Skeletal muscle satellite cell (primary cell): ENCODE measurements around the gene DGKD.

Source experiments
- H3K27me3 ChIP-seq: 2 replicates; pipeline ENCODE4 v1.7.0; 2013; ENCODE audit warnings: low read length; ENCODE audit not compliant: control insufficient read depth, insufficient read depth
- H3K36me3 ChIP-seq: 2 replicates; pipeline ENCODE4 v1.7.0; 2013; ENCODE audit warnings: mild to moderate bottlenecking, control low read depth, low read length; ENCODE audit not compliant: insufficient read depth
- H3K4me1 ChIP-seq: 2 replicates; pipeline ENCODE4 v1.7.0; 2013; ENCODE audit warnings: low read length; ENCODE audit not compliant: control insufficient read depth, insufficient read depth
- H3K4me2 ChIP-seq: 2 replicates; pipeline ENCODE4 v1.7.0; 2013; ENCODE audit warnings: mild to moderate bottlenecking, low read length
- H3K4me3 ChIP-seq: 2 replicates; pipeline ENCODE4 v1.7.0; 2013; ENCODE audit warnings: low read length
- H3K9ac ChIP-seq: 2 replicates; pipeline ENCODE4 v1.7.0; 2013; ENCODE audit warnings: mild to moderate bottlenecking, low read depth, low read length, moderate library complexity
- H3K9me3 ChIP-seq: replicated peaks from 2 replicates; pipeline ENCODE4 v1.7.0; 2013; ENCODE audit warnings: mild to moderate bottlenecking, control low read depth, low read length

The DGKD gene

GRCh38 chr2:233471291-233472035 is 117.2 kb downstream of the DGKD start:
- no peaks in the 10 kb centered on the region for H3K9me3 ChIP-seq
- H3K4me1 ChIP-seq = peaks cover 7% of the 10 kb centered on the region
- H3K27me3 ChIP-seq = no peaks in the 10 kb centered on the region
- peaks cover 15% of the 10 kb centered on the region for H3K36me3 ChIP-seq
- H3K9ac ChIP-seq = no peak overlapping the region
- H3K4me2 ChIP-seq = no peak overlapping the region
- H3K4me3 ChIP-seq = no peak overlapping the region

- Histone ChIP-seq H3K4me2 (no peak overlapping the region), H3K4me1 (peaks cover 7% of the 10 kb centered on the region), H3K9me3 (no peaks in the 10 kb centered on the region), H3K4me3 (no peak overlapping the region), H3K27me3 (no peaks in the 10 kb centered on the region), H3K9ac (no peak overlapping the region), H3K36me3 (peaks cover 20% of the 10 kb centered on the region)
These were observed 119.1 kb downstream of the DGKD start for GRCh38 chr2:233473386-233473791.

GRCh38 chr2:233473878-233474277 is 119.6 kb downstream of the DGKD start:
- no peaks in the 10 kb centered on the region for H3K27me3 ChIP-seq
- H3K9me3 ChIP-seq = no peaks in the 10 kb centered on the region
- no peak overlapping the region for H3K4me2 ChIP-seq
- no peak overlapping the region for H3K9ac ChIP-seq
- H3K4me1 ChIP-seq = peaks cover 7% of the 10 kb centered on the region
- H3K4me3 ChIP-seq = no peak overlapping the region
- peaks cover 16% of the 10 kb centered on the region for H3K36me3 ChIP-seq

- Histone ChIP-seq H3K9ac (no peak overlapping the region), H3K9me3 (no peaks in the 10 kb centered on the region), H3K4me3 (no peak overlapping the region), H3K4me2 (no peak overlapping the region), H3K36me3 (peaks cover 14% of the 10 kb centered on the region), H3K27me3 (no peaks in the 10 kb centered on the region), H3K4me1 (peaks cover 6% of the 10 kb centered on the region)
These were observed 120.2 kb downstream of the DGKD start for GRCh38 chr2:233474308-233475160.

- no peaks in the 10 kb centered on the region for H3K27me3 ChIP-seq
- H3K4me3 ChIP-seq = no peak overlapping the region
- H3K9me3 ChIP-seq = no peaks in the 10 kb centered on the region
- H3K36me3 ChIP-seq = peaks cover 23% of the 10 kb centered on the region
- H3K4me1 ChIP-seq = no peaks in the 10 kb centered on the region
- H3K4me2 ChIP-seq = no peak overlapping the region
- no peak overlapping the region for H3K9ac ChIP-seq
These were observed 121.7 kb downstream of the DGKD start for GRCh38 chr2:233476063-233476410.

- no peak overlapping the region for H3K4me3 ChIP-seq
- peaks cover 30% of the 10 kb centered on the region for H3K36me3 ChIP-seq
- H3K9me3 ChIP-seq = no peaks in the 10 kb centered on the region
- no peaks in the 10 kb centered on the region for H3K27me3 ChIP-seq
- no peak overlapping the region for H3K4me2 ChIP-seq
- H3K4me1 ChIP-seq = no peaks in the 10 kb centered on the region
- no peak overlapping the region for H3K9ac ChIP-seq
These were observed 122.6 kb downstream of the DGKD start for GRCh38 chr2:233476651-233477547.

- Histone ChIP-seq H3K4me3 (no peak overlapping the region), H3K9me3 (no peaks in the 10 kb centered on the region), H3K4me1 (no peaks in the 10 kb centered on the region), H3K36me3 (peaks cover 30% of the 10 kb centered on the region), H3K27me3 (no peaks in the 10 kb centered on the region), H3K4me2 (no peak overlapping the region), H3K9ac (no peak overlapping the region)
These were observed 123.5 kb downstream of the DGKD start for GRCh38 chr2:233477548-233478433.

- H3K4me2 ChIP-seq = no peak overlapping the region
- no peaks in the 10 kb centered on the region for H3K27me3 ChIP-seq
- no peak overlapping the region for H3K9ac ChIP-seq
- no peaks in the 10 kb centered on the region for H3K4me1 ChIP-seq
- peaks cover 37% of the 10 kb centered on the region for H3K36me3 ChIP-seq
- no peak overlapping the region for H3K4me3 ChIP-seq
- no peaks in the 10 kb centered on the region for H3K9me3 ChIP-seq
These were observed 125.6 kb downstream of the DGKD start for GRCh38 chr2:233479616-233480489.

- H3K9ac ChIP-seq = no peak overlapping the region
These were observed 126.4 kb downstream of the DGKD start for GRCh38 chr2:233480490-233481202.

More at GRCh38 chr2:233480490-233481202, 126.4 kb downstream of the DGKD start:
- Histone ChIP-seq H3K4me2 (no peak overlapping the region), H3K4me3 (no peak overlapping the region), H3K36me3 (peaks cover 45% of the 10 kb centered on the region), H3K4me1 (peaks cover 2% of the 10 kb centered on the region), H3K27me3 (no peaks in the 10 kb centered on the region), H3K9me3 (no peaks in the 10 kb centered on the region)
